Ovary (tissue), 9 donors: ENCODE measurements around the gene LRMDA. TPM values are rescaled to one million over a fixed set of nuclear protein-coding genes. Genes with fewer than 3 reads are reported as not detected.

Experiments used
- DNase-seq, 5 donors: peaks; one replicate each; pipeline ENCODE4 v3.0.0-alpha.2; 2019 to 2020
- H3K27ac ChIP-seq, 2 donors: fragments of 200-600 bp; one replicate each; pipeline versions ENCODE4 v1.5.1 to v1.8.0; 2019 to 2022
- H3K27me3 ChIP-seq: fragments of 200-600 bp; one replicate; pipeline ENCODE4 v1.8.0; 2022
- H3K36me3 ChIP-seq: fragments of 200-600 bp; sonication (generic); one replicate; pipeline ENCODE4 v1.5.1; 2019
- H3K4me1 ChIP-seq: one replicate; pipeline ENCODE4 v1.8.1; 2013; ENCODE audit warnings: mild to moderate bottlenecking, moderate library complexity; ENCODE audit not compliant: insufficient read depth
- H3K4me3 ChIP-seq: fragments of 200-600 bp; sonication (generic); one replicate; pipeline ENCODE4 v1.5.1; 2017
- H3K9me3 ChIP-seq, 2 donors: fragments of 200-600 bp in 1 of 2; sonication (generic) in 1 of 2; one replicate each; pipeline versions ENCODE4 v1.5.1 to v1.8.1; 2013 to 2019; ENCODE audit warnings: mild to moderate bottlenecking in 1 of 2, moderate library complexity in 1 of 2
- EP300 ChIP-seq: sonication (generic); formaldehyde crosslinking; IDR thresholded peaks from one replicate; pipeline ENCODE4 v1.6.1; 2017; ENCODE audit warnings: antibody characterized with exemption
- POLR2A ChIP-seq: fragments of 450-650 bp; IDR thresholded peaks from one replicate; pipeline ENCODE4 v1.6.1; 2017; ENCODE audit warnings: antibody characterized with exemption, mild to moderate bottlenecking, moderate library complexity
- WGBS, 3 donors: extraction: QIAGEN DNeasy Blood & Tissue Kit in 1 of 3; methylation state at CpG; one replicate each; pipeline versions ENCODE4 v1.1.5 to v1.1.7; 2013 to 2017; 5-methylcytosine and 5-hydroxymethylcytosine counted together
- intact Hi-C, 4 donors: fragments of 100-400 bp; cut with DNase I; formaldehyde crosslinking; loops; one replicate each; pipeline versions ENCODE4 v1.11.0 to v1.15.1; 2022 to 2023
- polyA plus RNA-seq, 2 donors: library from polyadenylated mRNA; stranded (reverse); fragments of 200-250 nt in 1 of 2; fragments of 350-450 nt in 1 of 2; fragmentation: Illumina TruSeq in 1 of 2; extraction: RNeasy Lipid Tissue Mini Kit (QIAGEN cat#74804) in 1 of 2; gene quantifications; one replicate each; pipeline ENCODE4 v1.2.3, GENCODE V29; 2013 to 2014
- total RNA-seq, 7 donors: library from RNA; depleted of rRNA in 2 of 7; stranded (reverse); fragments of >200 nt in 2 of 7; fragmentation: NEBNext Ultra II Directional in 3 of 7; extraction: Animal tissue kit (Norgen Biotek cat#: 25700) in 3 of 7; gene quantifications; one replicate each; pipeline versions ENCODE4 v1.1.0 to v1.2.4, GENCODE V29; 2016 to 2023
- TF ChIP-seq, protein P1 (sequence below), 3 donors: fragments of 450-650 bp in 2 of 3; fragments of 200-600 bp in 1 of 3; IDR thresholded peaks; one replicate each; pipeline versions ENCODE4 v1.5.1 to v1.8.0; 2016 to 2022; ENCODE audit warnings: antibody characterized with exemption in 3 of 3, mild to moderate bottlenecking in 1 of 3
- donor health status: DM: no; HTN: no; CAD: no; lungs with moderate emphysema.
- donor health status: DM: no; HTN: no; CAD: no.
- donor health status: Bipolar disorder and iron deficiency.
- donor health status: DM: yes; HTN: yes; CAD: no.
- donor health status: DM: no; HTN: no; CAD: no.
- donor health status: DM: yes; HTN: yes; CAD: no.

LRMDA gene
- total and polyA plus RNA-seq, 9 donors, result 14.8 to 30.7 (median 22.9) TPM

DNA sequence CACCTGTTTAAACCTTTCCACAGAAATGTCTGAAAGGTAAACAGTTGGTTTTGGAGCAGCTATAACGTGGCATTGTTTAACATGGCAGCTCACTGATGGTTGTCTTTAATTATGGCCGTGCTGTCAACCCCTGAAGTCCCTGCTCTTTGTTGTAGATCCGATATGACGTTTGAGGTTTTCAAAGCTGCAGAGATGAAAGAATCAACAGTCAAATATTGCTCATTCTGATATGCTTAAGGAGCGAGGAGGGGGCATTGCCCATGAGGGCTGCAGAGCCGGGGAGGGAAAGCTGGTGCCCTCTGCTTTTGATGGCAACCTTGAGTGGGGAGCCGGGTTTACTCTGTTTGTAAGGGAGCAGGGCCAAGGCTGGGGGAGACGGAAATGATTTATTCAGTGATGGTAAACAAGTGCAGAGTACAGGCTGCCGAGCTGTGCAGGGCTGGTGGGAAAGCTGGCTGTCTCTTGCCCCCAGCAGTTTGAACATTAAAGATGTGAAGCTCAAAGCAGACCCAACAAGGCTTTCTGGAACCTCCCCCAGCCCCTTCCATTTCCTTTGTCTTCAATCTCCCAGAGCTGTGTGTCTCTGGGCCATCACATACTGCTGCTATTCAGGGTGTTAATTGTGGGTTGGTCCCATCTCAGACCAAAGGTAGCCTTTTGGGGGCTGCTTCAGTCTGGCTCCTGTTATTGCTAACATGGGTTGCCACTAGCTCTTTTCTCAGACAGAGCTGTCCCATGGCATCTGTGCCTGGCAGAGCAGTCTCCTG is 345.5 kb downstream of the LRMDA start:
- Histone ChIP-seq H3K4me1 (peaks cover 7% of the 10 kb centered on the region), H3K4me3 (no peak overlapping the region)

DNA sequence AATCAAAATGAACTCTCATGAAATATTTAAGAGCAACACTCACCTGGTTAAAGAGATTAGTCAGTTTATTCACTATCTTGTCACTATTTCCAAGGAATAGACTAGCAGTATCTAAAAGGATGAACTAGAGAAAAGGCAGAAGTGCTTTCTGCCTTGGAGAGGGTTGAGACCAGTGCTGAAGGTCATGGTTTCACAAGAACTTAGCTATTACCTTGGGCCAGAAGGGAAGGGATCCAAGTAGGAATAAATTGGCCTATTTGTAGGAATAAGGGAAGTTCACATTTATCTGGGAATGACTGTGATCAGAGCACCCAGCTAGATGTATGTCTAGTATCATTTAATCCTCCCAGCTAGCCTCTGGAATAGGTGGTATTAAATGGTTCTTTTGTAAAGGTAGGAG is 347.2 kb downstream of the LRMDA start:
- Histone ChIP-seq H3K4me1 (peaks cover 4% of the 10 kb centered on the region), H3K4me3 (no peak overlapping the region), H3K27ac (no peak overlapping the region), H3K36me3 (no peaks in the 10 kb centered on the region), H3K9me3 (no peaks in the 10 kb centered on the region), H3K27me3 (no peaks in the 10 kb centered on the region)
- no peak for DNase-seq
- no peak for TF ChIP-seq POLR2A
- TF ChIP-seq, protein P1, sequence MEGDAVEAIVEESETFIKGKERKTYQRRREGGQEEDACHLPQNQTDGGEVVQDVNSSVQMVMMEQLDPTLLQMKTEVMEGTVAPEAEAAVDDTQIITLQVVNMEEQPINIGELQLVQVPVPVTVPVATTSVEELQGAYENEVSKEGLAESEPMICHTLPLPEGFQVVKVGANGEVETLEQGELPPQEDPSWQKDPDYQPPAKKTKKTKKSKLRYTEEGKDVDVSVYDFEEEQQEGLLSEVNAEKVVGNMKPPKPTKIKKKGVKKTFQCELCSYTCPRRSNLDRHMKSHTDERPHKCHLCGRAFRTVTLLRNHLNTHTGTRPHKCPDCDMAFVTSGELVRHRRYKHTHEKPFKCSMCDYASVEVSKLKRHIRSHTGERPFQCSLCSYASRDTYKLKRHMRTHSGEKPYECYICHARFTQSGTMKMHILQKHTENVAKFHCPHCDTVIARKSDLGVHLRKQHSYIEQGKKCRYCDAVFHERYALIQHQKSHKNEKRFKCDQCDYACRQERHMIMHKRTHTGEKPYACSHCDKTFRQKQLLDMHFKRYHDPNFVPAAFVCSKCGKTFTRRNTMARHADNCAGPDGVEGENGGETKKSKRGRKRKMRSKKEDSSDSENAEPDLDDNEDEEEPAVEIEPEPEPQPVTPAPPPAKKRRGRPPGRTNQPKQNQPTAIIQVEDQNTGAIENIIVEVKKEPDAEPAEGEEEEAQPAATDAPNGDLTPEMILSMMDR (IDR thresholded peaks at IDR 0.05), result no peak
- TF ChIP-seq EP300, result no peak
- intact Hi-C loops, result no loop called here

More for the DNA sequence above, 345.5 kb downstream of the LRMDA start:
- intact Hi-C loops, result no loop called here
- H3K9me3 ChIP-seq, result no peaks in the 10 kb centered on the region
- H3K27me3 ChIP-seq, result no peaks in the 10 kb centered on the region
- 41 to 58% (median 41%) methylated on average over 9 of the region's 9 CpGs for WGBS, 3 donors
- DNase-seq, result no peak
- TF ChIP-seq EP300, result no peak
- H3K36me3 ChIP-seq, result no peaks in the 10 kb centered on the region
- no peak overlapping the region for H3K27ac ChIP-seq

DNA sequence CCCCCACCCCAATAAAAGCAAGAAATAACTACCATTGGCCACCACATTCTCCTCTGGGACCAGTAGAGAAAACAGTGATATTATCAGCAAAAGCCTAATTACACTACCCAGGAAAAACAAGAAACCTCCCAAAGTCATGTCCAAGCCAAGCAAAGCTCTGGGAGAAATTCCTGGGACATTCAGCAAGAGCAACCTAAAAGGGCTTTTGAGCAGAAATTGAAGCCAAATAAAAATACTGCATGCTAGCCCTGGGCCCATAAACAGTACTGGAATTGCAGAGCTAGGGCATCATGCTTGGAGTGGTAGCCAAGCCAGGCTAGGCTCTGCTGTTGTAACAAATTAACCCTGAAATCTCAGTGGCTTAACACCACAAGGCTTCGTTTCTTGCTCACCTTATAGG is 347.9 kb downstream of the LRMDA start:
- intact Hi-C loops, result no loop called here
- WGBS, 3 donors, result 100% methylated on average over 1 of the region's 1 CpG
- Histone ChIP-seq H3K27ac (no peak overlapping the region), H3K4me1 (peaks cover 3% of the 10 kb centered on the region), H3K36me3 (no peaks in the 10 kb centered on the region), H3K27me3 (no peaks in the 10 kb centered on the region), H3K9me3 (no peaks in the 10 kb centered on the region), H3K4me3 (no peak overlapping the region)
- DNase-seq, result no peak
- TF ChIP-seq EP300, result no peak
- no peak for TF ChIP-seq POLR2A
- TF ChIP-seq, protein P1 (IDR thresholded peaks at IDR 0.05), result no peak

DNA sequence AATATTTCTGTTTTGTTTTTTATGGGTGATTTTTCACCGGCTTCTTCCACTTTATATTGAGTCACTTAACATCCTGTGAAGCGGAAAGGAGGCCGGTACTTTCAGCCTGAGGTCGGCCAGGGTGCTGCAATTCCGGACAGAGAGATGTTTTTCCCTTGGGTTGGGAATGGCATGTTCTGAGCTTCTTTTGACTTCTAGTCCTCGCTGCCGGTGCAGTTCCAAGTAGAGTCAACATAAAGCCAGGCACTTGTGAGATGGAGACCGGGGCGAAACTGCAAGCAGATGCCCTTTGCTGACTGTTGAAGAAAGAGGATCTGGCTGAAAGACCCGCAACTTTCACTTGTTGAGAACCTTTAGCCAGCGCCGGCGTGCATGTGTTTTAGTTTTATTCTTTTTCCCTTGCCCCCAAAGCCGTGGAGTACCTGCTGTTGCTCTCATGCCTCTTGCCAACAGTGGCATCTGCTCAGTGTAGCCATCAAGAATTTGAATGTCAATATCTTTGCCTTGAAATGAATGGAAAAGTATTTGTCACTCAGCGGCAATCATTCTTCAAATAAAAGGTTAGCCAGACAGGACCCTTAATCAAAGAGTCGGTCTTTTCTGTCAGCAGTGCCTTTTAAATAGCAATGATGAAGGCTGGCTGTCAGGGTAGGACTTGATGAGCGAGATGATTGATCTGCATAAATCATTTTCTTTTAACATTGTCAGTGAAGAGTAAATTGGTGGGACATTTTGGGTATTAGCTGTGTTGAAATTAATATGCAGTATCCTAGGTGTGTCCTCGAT is 351.2 kb downstream of the LRMDA start:
- no peak overlapping the region for H3K4me3 ChIP-seq
- H3K27me3 ChIP-seq, result no peaks in the 10 kb centered on the region
- no peaks in the 10 kb centered on the region for H3K36me3 ChIP-seq
- no peaks in the 10 kb centered on the region for H3K4me1 ChIP-seq
- H3K9me3 ChIP-seq, result no peaks in the 10 kb centered on the region
- H3K27ac ChIP-seq, result no peak overlapping the region
- no peak for DNase-seq
- 83 to 89% (median 85%) methylated on average over 18 of the region's 18 CpGs for WGBS, 3 donors
- TF ChIP-seq POLR2A (no peak), EP300 (no peak)
- TF ChIP-seq, protein P1 (IDR thresholded peaks at IDR 0.05), result no peak
- intact Hi-C loops, result no loop called here
